Measurements from ENCODE around the gene CFAP46.

CFAP46 gene

GRCh38 chr10:132876993-132877431 lies 65.4 kb downstream of the CFAP46 start:
- no peak overlapping the region for H3K9ac ChIP-seq (ENCODE audit: insufficient read length, low read depth)
- H3K27me3 ChIP-seq (ENCODE audit: insufficient read depth, insufficient read length) = no peaks in the 10 kb centered on the region
- H3K4me1 ChIP-seq (ENCODE audit: insufficient read depth, insufficient read length) = peaks cover 6% of the 10 kb centered on the region
- no peak for TF ChIP-seq ZNF274 (IDR thresholded peaks at IDR 0.05; ENCODE audit: low read depth, low read length)
- no peak for TF ChIP-seq SUZ12 (IDR thresholded peaks at IDR 0.05; ENCODE audit: extremely low read depth, insufficient read depth, insufficient read length)
- TF ChIP-seq YY1 (IDR thresholded peaks at IDR 0.05; ENCODE audit: insufficient read depth, insufficient read length) = no peak
- no peak for DNase-seq (ENCODE audit: low read depth, low spot score)
- H3K36me3 ChIP-seq (ENCODE audit: insufficient read depth, insufficient read length, low read length) = no peaks in the 10 kb centered on the region
- H3K4me3 ChIP-seq (ENCODE audit: insufficient read length, low read depth) = no peak overlapping the region
- H3K9me3 ChIP-seq (ENCODE audit: insufficient read depth, low read length) = peaks cover 12% of the 10 kb centered on the region

GRCh38 chr10:132876131-132876860 lies 66.1 kb downstream of the CFAP46 start:
- H3K27me3 ChIP-seq (ENCODE audit: insufficient read depth, insufficient read length) = no peaks in the 10 kb centered on the region
- no peak overlapping the region for H3K9ac ChIP-seq (ENCODE audit: insufficient read length, low read depth)
- peaks cover 12% of the 10 kb centered on the region for H3K9me3 ChIP-seq (ENCODE audit: insufficient read depth, low read length)
- H3K4me3 ChIP-seq (ENCODE audit: insufficient read length, low read depth) = no peak overlapping the region
- no peak for DNase-seq (ENCODE audit: low read depth, low spot score)
- peaks cover 6% of the 10 kb centered on the region for H3K4me1 ChIP-seq (ENCODE audit: insufficient read depth, insufficient read length)
- H3K36me3 ChIP-seq (ENCODE audit: insufficient read depth, insufficient read length, low read length) = no peaks in the 10 kb centered on the region
- TF ChIP-seq SUZ12 (IDR thresholded peaks at IDR 0.05; ENCODE audit: extremely low read depth, insufficient read depth, insufficient read length) (no peak), YY1 (IDR thresholded peaks at IDR 0.05; ENCODE audit: insufficient read depth, insufficient read length) (no peak), ZNF274 (IDR thresholded peaks at IDR 0.05; ENCODE audit: low read depth, low read length) (no peak)

GRCh38 chr10:132875435-132875834 lies 66.9 kb downstream of the CFAP46 start:
- Histone ChIP-seq H3K27me3 (ENCODE audit: insufficient read depth, insufficient read length) (no peaks in the 10 kb centered on the region), H3K4me3 (ENCODE audit: insufficient read length, low read depth) (no peak overlapping the region), H3K36me3 (ENCODE audit: insufficient read depth, insufficient read length, low read length) (no peaks in the 10 kb centered on the region), H3K4me1 (ENCODE audit: insufficient read depth, insufficient read length) (peaks cover 6% of the 10 kb centered on the region), H3K9ac (ENCODE audit: insufficient read length, low read depth) (no peak overlapping the region), H3K9me3 (ENCODE audit: insufficient read depth, low read length) (peaks cover 16% of the 10 kb centered on the region)
- no peak for TF ChIP-seq SUZ12 (IDR thresholded peaks at IDR 0.05; ENCODE audit: extremely low read depth, insufficient read depth, insufficient read length)
- TF ChIP-seq YY1 (IDR thresholded peaks at IDR 0.05; ENCODE audit: insufficient read depth, insufficient read length) = no peak
- no peak for TF ChIP-seq ZNF274 (IDR thresholded peaks at IDR 0.05; ENCODE audit: low read depth, low read length)
- no peak for DNase-seq (ENCODE audit: low read depth, low spot score)

GRCh38 chr10:132873395-132873794 lies 69.0 kb downstream of the CFAP46 start:
- Histone ChIP-seq H3K4me1 (ENCODE audit: insufficient read depth, insufficient read length) (no peaks in the 10 kb centered on the region), H3K9ac (ENCODE audit: insufficient read length, low read depth) (no peak overlapping the region), H3K27me3 (ENCODE audit: insufficient read depth, insufficient read length) (no peaks in the 10 kb centered on the region), H3K4me3 (ENCODE audit: insufficient read length, low read depth) (no peak overlapping the region), H3K9me3 (ENCODE audit: insufficient read depth, low read length) (peaks cover 16% of the 10 kb centered on the region), H3K36me3 (ENCODE audit: insufficient read depth, insufficient read length, low read length) (no peaks in the 10 kb centered on the region)
- DNase-seq (ENCODE audit: low read depth, low spot score) = no peak
- TF ChIP-seq ZNF274 (IDR thresholded peaks at IDR 0.05; ENCODE audit: low read depth, low read length) (no peak), YY1 (IDR thresholded peaks at IDR 0.05; ENCODE audit: insufficient read depth, insufficient read length) (no peak), SUZ12 (IDR thresholded peaks at IDR 0.05; ENCODE audit: extremely low read depth, insufficient read depth, insufficient read length) (no peak)

- TF ChIP-seq ZNF274 (IDR thresholded peaks at IDR 0.05; ENCODE audit: low read depth, low read length) = no peak
- no peak for TF ChIP-seq YY1 (IDR thresholded peaks at IDR 0.05; ENCODE audit: insufficient read depth, insufficient read length)
- TF ChIP-seq SUZ12 (IDR thresholded peaks at IDR 0.05; ENCODE audit: extremely low read depth, insufficient read depth, insufficient read length) = no peak
- H3K9ac ChIP-seq (ENCODE audit: insufficient read length, low read depth) = no peak overlapping the region
- H3K27me3 ChIP-seq (ENCODE audit: insufficient read depth, insufficient read length) = no peaks in the 10 kb centered on the region
- peaks cover 16% of the 10 kb centered on the region for H3K9me3 ChIP-seq (ENCODE audit: insufficient read depth, low read length)
- H3K36me3 ChIP-seq (ENCODE audit: insufficient read depth, insufficient read length, low read length) = no peaks in the 10 kb centered on the region
- DNase-seq (ENCODE audit: low read depth, low spot score) = no peak
- H3K4me3 ChIP-seq (ENCODE audit: insufficient read length, low read depth) = no peak overlapping the region
- H3K4me1 ChIP-seq (ENCODE audit: insufficient read depth, insufficient read length) = no peaks in the 10 kb centered on the region
Observed at GRCh38 chr10:132872658-132873057, 69.7 kb downstream of the CFAP46 start.

- no peak for TF ChIP-seq YY1 (IDR thresholded peaks at IDR 0.05; ENCODE audit: insufficient read depth, insufficient read length)
- no peak for TF ChIP-seq ZNF274 (IDR thresholded peaks at IDR 0.05; ENCODE audit: low read depth, low read length)
- TF ChIP-seq SUZ12 (IDR thresholded peaks at IDR 0.05; ENCODE audit: extremely low read depth, insufficient read depth, insufficient read length) = no peak
- Histone ChIP-seq H3K9ac (ENCODE audit: insufficient read length, low read depth) (no peak overlapping the region), H3K9me3 (ENCODE audit: insufficient read depth, low read length) (peaks cover 9% of the 10 kb centered on the region), H3K27me3 (ENCODE audit: insufficient read depth, insufficient read length) (peaks cover 6% of the 10 kb centered on the region), H3K36me3 (ENCODE audit: insufficient read depth, insufficient read length, low read length) (no peaks in the 10 kb centered on the region), H3K4me1 (ENCODE audit: insufficient read depth, insufficient read length) (no peaks in the 10 kb centered on the region), H3K4me3 (ENCODE audit: insufficient read length, low read depth) (no peak overlapping the region)
- no peak for DNase-seq (ENCODE audit: low read depth, low spot score)
Observed at GRCh38 chr10:132870426-132870825, 71.9 kb downstream of the CFAP46 start.

- no peaks in the 10 kb centered on the region for H3K36me3 ChIP-seq (ENCODE audit: insufficient read depth, insufficient read length, low read length)
- H3K27me3 ChIP-seq (ENCODE audit: insufficient read depth, insufficient read length) = peaks cover 9% of the 10 kb centered on the region
- TF ChIP-seq SUZ12 (IDR thresholded peaks at IDR 0.05; ENCODE audit: extremely low read depth, insufficient read depth, insufficient read length) (no peak), YY1 (IDR thresholded peaks at IDR 0.05; ENCODE audit: insufficient read depth, insufficient read length) (no peak), ZNF274 (IDR thresholded peaks at IDR 0.05; ENCODE audit: low read depth, low read length) (no peak)
Observed at GRCh38 chr10:132869621-132870020, 72.7 kb downstream of the CFAP46 start.

More at GRCh38 chr10:132869621-132870020, 72.7 kb downstream of the CFAP46 start:
- DNase-seq (ENCODE audit: low read depth, low spot score) = no peak
- H3K4me1 ChIP-seq (ENCODE audit: insufficient read depth, insufficient read length) = no peaks in the 10 kb centered on the region
- no peak overlapping the region for H3K4me3 ChIP-seq (ENCODE audit: insufficient read length, low read depth)
- peaks cover 4% of the 10 kb centered on the region; the same call in 1 of the 2 replicates for H3K9me3 ChIP-seq (ENCODE audit: insufficient read depth, low read length)
- no peak overlapping the region for H3K9ac ChIP-seq (ENCODE audit: insufficient read length, low read depth)
